C4-2B (cell line): Measurements from ENCODE around the gene OPN1SW.

Experiments
- H3K27ac ChIP-seq: fragments of 450-650 bp; 2 replicates; pipeline ENCODE4 v1.5.1; 2017
- CTCF ChIP-seq: fragments of 450-650 bp; conservative IDR thresholded peaks from 2 replicates; pipeline ENCODE4 v1.5.1; 2017; ENCODE audit warnings: mild to moderate bottlenecking
- ZFX ChIP-seq: fragments of 450-650 bp; IDR thresholded peaks from 2 replicates; pipeline ENCODE4 v1.6.1; 2017

Gene OPN1SW

GRCh38 chr7:128775744-128776474 lies at the start of gene OPN1SW:
Gene OPN1SW, minus strand, starts transcription at chr7:128775794. Its CDS starts 13 bp downstream, at chr7:128775781.
- TF ChIP-seq ZFX = no peak
- TF ChIP-seq CTCF = no peak
- H3K27ac ChIP-seq = no peak within 1 kb of the TSS

- TF ChIP-seq ZFX (no peak), CTCF (no peak)
- H3K27ac ChIP-seq = no peak overlapping the region
Measured at GRCh38 chr7:128821724-128822123, 46.1 kb upstream of the OPN1SW start.

GRCh38 chr7:128818694-128819093 lies 43.1 kb upstream of the OPN1SW start:
- no peak overlapping the region for H3K27ac ChIP-seq
- TF ChIP-seq CTCF (no peak), ZFX (no peak)

GRCh38 chr7:128815289-128815942 lies 39.8 kb upstream of the OPN1SW start:
- H3K27ac ChIP-seq = no peak overlapping the region
- TF ChIP-seq CTCF (no peak), ZFX (no peak)

GRCh38 chr7:128814499-128814898 lies 38.9 kb upstream of the OPN1SW start:
- no peak overlapping the region for H3K27ac ChIP-seq
- TF ChIP-seq CTCF (no peak), ZFX (no peak)

GRCh38 chr7:128812514-128813168 lies 37.0 kb upstream of the OPN1SW start:
- TF ChIP-seq CTCF = no peak
- no peak overlapping the region for H3K27ac ChIP-seq
